Breast epithelium (tissue), 4 donors: Measurements from ENCODE around the gene PWWP2A. TPM values are rescaled to one million over a fixed set of nuclear protein-coding genes. Genes with fewer than 3 reads are reported as not detected.

Experiments used
- DNase-seq, 2 donors: peaks; one replicate each; pipeline ENCODE4 v3.0.0-alpha.2; 2019; ENCODE audit warnings: low spot score in 2 of 2
- H3K27ac ChIP-seq, 2 donors: fragments of 200-600 bp; sonication (generic) in 1 of 2; one replicate each; pipeline ENCODE4 v1.5.1; 2016 to 2019; ENCODE audit warnings: mild to moderate bottlenecking in 1 of 2
- H3K27me3 ChIP-seq, 2 donors: fragments of 200-600 bp; sonication (generic) in 1 of 2; one replicate each; pipeline versions ENCODE4 v1.5.1 to v1.6.0; 2017 to 2019; ENCODE audit warnings: control low read depth in 1 of 2, mild to moderate bottlenecking in 1 of 2
- H3K36me3 ChIP-seq: fragments of 200-600 bp; one replicate; pipeline ENCODE4 v1.5.1; 2019
- H3K4me1 ChIP-seq, 2 donors: fragments of 200-600 bp; sonication (generic); one replicate each; pipeline ENCODE4 v1.5.1; 2016 to 2019; ENCODE audit warnings: control low read depth in 1 of 2
- H3K4me3 ChIP-seq, 3 donors: fragments of 200-600 bp; sonication (generic); 1 replicate in 2 of 3; 2 replicates in 1 of 3; pipeline ENCODE4 v1.5.1; 2016 to 2019; ENCODE audit warnings: mild to moderate bottlenecking in 3 of 3, moderate library complexity in 2 of 3
- H3K9me3 ChIP-seq, 2 donors: fragments of 200-600 bp; sonication (generic) in 1 of 2; one replicate each; pipeline ENCODE4 v1.5.1; 2016 to 2019; ENCODE audit warnings: control low read depth in 1 of 2
- POLR2A ChIP-seq: fragments of 450-650 bp; IDR thresholded peaks from one replicate; pipeline ENCODE4 v1.6.1; 2016; ENCODE audit warnings: antibody characterized with exemption, mild to moderate bottlenecking, moderate library complexity
- POLR2AphosphoS5 ChIP-seq, 3 donors: sonication (generic); formaldehyde crosslinking; IDR thresholded peaks; one replicate each; pipeline ENCODE4 v1.6.1; 2017; ENCODE audit warnings: antibody characterized with exemption in 3 of 3
- intact Hi-C: fragments of 100-400 bp; cut with DNase I; formaldehyde crosslinking; loops from one replicate; pipeline ENCODE4 v1.15.1; 2023; ENCODE audit warnings: low total_unique reads
- total RNA-seq, 3 donors: library from RNA; depleted of rRNA; stranded (reverse); fragments of >200 nt; gene quantifications; one replicate each; pipeline ENCODE4 v1.1.0, GENCODE V29; 2016
- TF ChIP-seq, protein P1 (sequence below), 3 donors: fragments of 450-650 bp; IDR thresholded peaks; one replicate each; pipeline ENCODE4 v1.5.1; 2016 to 2017; ENCODE audit warnings: antibody characterized with exemption in 3 of 3, mild to moderate bottlenecking in 3 of 3, moderate library complexity in 3 of 3

The PWWP2A gene
- total RNA-seq, 3 donors from 2014 or later: 29.8 to 45.8 (median 39.3) TPM

DNA sequence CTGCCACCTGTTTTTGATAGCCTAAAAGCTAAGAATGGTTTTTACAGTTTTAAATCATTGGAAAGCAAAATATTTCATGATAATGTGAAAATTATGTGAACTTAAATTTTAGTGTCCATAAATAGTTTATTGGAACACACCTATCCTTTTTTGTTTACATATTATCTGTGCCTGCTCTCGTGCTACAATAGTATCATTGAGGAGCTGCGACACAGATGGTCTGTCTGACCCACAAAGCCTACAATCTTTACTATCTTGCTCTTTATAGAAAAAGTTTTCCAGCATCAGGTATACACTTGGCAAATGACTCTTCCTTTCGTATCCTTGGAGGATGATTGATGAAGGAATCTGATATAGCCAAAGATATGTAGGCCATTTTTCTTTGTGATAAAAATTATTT, 70.2 kb downstream of the PWWP2A start:
- Histone ChIP-seq H3K9me3 (no peaks in the 10 kb centered on the region), H3K27ac (no peak overlapping the region), H3K36me3 (no peaks in the 10 kb centered on the region), H3K4me1 (no peaks in the 10 kb centered on the region), H3K27me3 (no peaks in the 10 kb centered on the region), H3K4me3 (no peak overlapping the region)
- intact Hi-C loops: no loop called here
- no peak for DNase-seq
- TF ChIP-seq POLR2AphosphoS5 (IDR thresholded peaks at IDR 0.05) (no peak), POLR2A (no peak)
- TF ChIP-seq, protein P1, sequence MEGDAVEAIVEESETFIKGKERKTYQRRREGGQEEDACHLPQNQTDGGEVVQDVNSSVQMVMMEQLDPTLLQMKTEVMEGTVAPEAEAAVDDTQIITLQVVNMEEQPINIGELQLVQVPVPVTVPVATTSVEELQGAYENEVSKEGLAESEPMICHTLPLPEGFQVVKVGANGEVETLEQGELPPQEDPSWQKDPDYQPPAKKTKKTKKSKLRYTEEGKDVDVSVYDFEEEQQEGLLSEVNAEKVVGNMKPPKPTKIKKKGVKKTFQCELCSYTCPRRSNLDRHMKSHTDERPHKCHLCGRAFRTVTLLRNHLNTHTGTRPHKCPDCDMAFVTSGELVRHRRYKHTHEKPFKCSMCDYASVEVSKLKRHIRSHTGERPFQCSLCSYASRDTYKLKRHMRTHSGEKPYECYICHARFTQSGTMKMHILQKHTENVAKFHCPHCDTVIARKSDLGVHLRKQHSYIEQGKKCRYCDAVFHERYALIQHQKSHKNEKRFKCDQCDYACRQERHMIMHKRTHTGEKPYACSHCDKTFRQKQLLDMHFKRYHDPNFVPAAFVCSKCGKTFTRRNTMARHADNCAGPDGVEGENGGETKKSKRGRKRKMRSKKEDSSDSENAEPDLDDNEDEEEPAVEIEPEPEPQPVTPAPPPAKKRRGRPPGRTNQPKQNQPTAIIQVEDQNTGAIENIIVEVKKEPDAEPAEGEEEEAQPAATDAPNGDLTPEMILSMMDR (IDR thresholded peaks at IDR 0.05): no peak

DNA sequence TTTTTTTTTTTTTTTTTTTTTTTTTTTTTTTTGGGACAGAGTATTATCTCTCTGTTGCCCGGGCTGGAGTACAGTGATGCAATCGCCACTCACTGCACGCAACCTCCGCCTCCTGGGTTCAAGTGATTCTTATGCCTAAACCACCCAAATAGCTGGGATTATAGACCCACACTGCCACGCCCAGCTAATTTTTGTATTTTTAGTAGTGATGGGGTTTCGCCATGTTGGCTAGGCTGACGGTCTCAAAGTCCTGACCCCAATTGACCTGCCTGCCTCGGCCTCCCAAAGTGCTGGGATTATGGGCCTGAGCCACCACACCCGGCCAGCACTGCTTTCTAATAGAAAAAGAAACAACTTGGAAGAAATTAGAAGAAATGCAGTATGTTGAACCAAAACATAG, 71.1 kb downstream of the PWWP2A start:
- H3K4me3 ChIP-seq: no peak overlapping the region
- DNase-seq: no peak
- intact Hi-C loops: no loop called here
- H3K9me3 ChIP-seq: no peaks in the 10 kb centered on the region
- no peaks in the 10 kb centered on the region for H3K4me1 ChIP-seq
- no peaks in the 10 kb centered on the region for H3K36me3 ChIP-seq
- H3K27me3 ChIP-seq: no peaks in the 10 kb centered on the region
- TF ChIP-seq POLR2AphosphoS5 (IDR thresholded peaks at IDR 0.05) (no peak), POLR2A (no peak)
- TF ChIP-seq, protein P1 (IDR thresholded peaks at IDR 0.05): no peak
- no peak overlapping the region for H3K27ac ChIP-seq

DNA sequence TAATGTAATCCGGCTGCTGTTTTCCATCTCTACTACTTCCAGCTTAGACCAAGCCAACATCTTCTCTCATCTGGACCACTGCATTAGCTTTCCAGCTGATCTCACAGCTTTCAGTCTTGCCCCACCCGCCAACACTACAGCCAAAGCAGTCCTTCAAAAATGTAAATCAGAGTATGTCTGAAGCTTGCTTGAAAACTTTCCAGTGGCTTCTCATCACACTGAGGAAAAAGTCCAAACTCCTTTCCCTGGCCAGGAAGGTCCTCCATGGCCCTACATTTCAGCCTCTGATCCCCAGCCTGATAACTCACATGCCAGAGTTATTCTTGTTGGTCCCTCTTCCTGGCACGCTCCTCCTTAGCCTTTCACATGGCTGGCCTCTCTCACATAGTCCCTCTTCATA, 71.8 kb downstream of the PWWP2A start:
- H3K4me1 ChIP-seq: no peaks in the 10 kb centered on the region
- TF ChIP-seq POLR2AphosphoS5 (IDR thresholded peaks at IDR 0.05) (no peak), POLR2A (no peak)
- TF ChIP-seq, protein P1 (IDR thresholded peaks at IDR 0.05): no peak
- H3K9me3 ChIP-seq: no peaks in the 10 kb centered on the region
- H3K4me3 ChIP-seq: no peak overlapping the region
- no peak for DNase-seq
- H3K27ac ChIP-seq: no peak overlapping the region
- H3K36me3 ChIP-seq: no peaks in the 10 kb centered on the region
- intact Hi-C loops: no loop called here
- H3K27me3 ChIP-seq: no peaks in the 10 kb centered on the region

DNA sequence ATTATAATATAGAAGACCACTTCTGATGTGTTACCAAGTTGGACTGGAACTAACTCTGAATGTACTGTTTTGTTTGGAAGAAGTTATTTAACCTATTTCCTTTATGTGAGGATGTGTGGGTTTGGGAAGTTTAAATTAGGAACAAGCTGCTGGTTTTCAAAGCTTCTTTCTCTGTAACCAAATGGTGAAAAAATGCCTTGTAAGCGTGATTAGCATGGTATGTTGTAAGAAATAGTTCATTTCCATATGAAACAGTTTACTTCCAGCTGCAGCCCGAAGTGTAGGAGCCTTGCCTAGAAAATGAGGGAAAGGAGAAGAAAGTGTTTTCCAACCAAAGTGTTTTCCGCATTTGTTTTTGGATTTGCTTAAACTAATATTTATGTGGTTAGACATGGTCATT, 74.3 kb downstream of the PWWP2A start:
- Histone ChIP-seq H3K27ac (no peak overlapping the region), H3K36me3 (no peaks in the 10 kb centered on the region), H3K4me3 (no peak overlapping the region), H3K27me3 (no peaks in the 10 kb centered on the region), H3K9me3 (no peaks in the 10 kb centered on the region), H3K4me1 (no peaks in the 10 kb centered on the region)
- DNase-seq: no peak
- intact Hi-C loops: no loop called here
- TF ChIP-seq POLR2AphosphoS5 (IDR thresholded peaks at IDR 0.05) (no peak), POLR2A (no peak)
- TF ChIP-seq, protein P1 (IDR thresholded peaks at IDR 0.05): no peak

DNA sequence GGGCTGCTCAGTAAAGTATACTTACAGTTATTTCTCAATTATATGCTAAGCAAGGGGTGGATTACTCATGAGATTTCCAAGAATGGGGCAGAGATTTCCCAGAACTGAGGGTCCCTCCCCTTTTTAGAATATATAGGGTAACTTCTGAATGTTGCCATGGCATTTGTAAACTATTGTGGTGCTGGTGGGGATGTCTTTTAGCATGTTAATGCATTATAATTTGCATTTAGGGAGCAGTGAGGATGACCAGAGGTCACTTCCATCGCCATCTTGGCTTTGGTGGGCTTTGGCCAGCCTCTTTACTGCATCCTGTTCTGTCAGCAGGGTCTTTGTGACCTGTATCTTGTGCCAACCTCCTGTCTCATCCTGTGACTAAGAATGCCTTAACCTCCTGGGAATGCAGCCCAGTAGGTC, 74.9 kb downstream of the PWWP2A start:
- DNase-seq: no peak
- intact Hi-C loops: no loop called here
- TF ChIP-seq POLR2A: no peak
- TF ChIP-seq, protein P1 (IDR thresholded peaks at IDR 0.05): no peak
- TF ChIP-seq POLR2AphosphoS5 (IDR thresholded peaks at IDR 0.05): no peak
- Histone ChIP-seq H3K4me3 (no peak overlapping the region), H3K36me3 (no peaks in the 10 kb centered on the region), H3K9me3 (no peaks in the 10 kb centered on the region), H3K4me1 (no peaks in the 10 kb centered on the region), H3K27ac (no peak overlapping the region), H3K27me3 (no peaks in the 10 kb centered on the region)
